Measurements from ENCODE around the gene PDE8A. TPM values are rescaled to one million over a fixed set of nuclear protein-coding genes. Genes with fewer than 3 reads are reported as not detected.

The PDE8A gene
- total RNA-seq, 1 experiment from 2014 or later, result 44.2 TPM

GRCh38 chr15:85063088-85063487 is 81.4 kb downstream of the PDE8A start:
- CTCF ChIA-PET, result no interaction called here
- Histone ChIP-seq H3K9me2 (replicated peaks; ENCODE audit: low read length) (no peaks in the 10 kb centered on the region), H3K79me2 (ENCODE audit: low read length) (peaks cover 67% of the 10 kb centered on the region), H2AFZ (ENCODE audit: low read length) (no peak overlapping the region), H3K36me3 (ENCODE audit: low read depth, low read length) (peaks cover 13% of the 10 kb centered on the region; the same call in 1 of the 2 replicates), H3K9me3 (ENCODE audit: low read length) (no peaks in the 10 kb centered on the region), H3K27ac (ENCODE audit: low read length) (no peak overlapping the region), H3K4me1 (ENCODE audit: insufficient read depth, low read length) (no peaks in the 10 kb centered on the region), H3K9ac (ENCODE audit: low read length) (no peak overlapping the region), H4K20me1 (ENCODE audit: low read length) (no peaks in the 10 kb centered on the region; the same call in 1 of the 2 replicates), H3K4me3 (ENCODE audit: low read length) (no peak overlapping the region), H3K4me2 (ENCODE audit: low read length) (no peak overlapping the region), H3F3A (ENCODE audit: low read length, unreplicated experiment) (no peaks in the 10 kb centered on the region), H3K27me3 (ENCODE audit: low read length) (no peaks in the 10 kb centered on the region)
- intact Hi-C loops (cut with micrococcal nuclease), result no loop called here
- TF ChIP-seq EZH2phosphoT487 (IDR thresholded peaks at IDR 0.05; ENCODE audit: borderline replicate concordance, low read length), result no peak
- no peak for TF ChIP-seq CTCF (conservative IDR thresholded peaks at IDR 0.05; ENCODE audit: low read depth, low read length)
- TF ChIP-seq EZH2 (IDR thresholded peaks at IDR 0.05; ENCODE audit: low read length, unreplicated experiment), result no peak
- POLR2A ChIA-PET (ENCODE audit: unreplicated experiment), result no interaction called here
- no peak for ATAC-seq
- DNase-seq, result no peak
- BruUV-seq (replicated peaks), result no TSS peak

GRCh38 chr15:85063522-85064079 is 81.9 kb downstream of the PDE8A start:
- no peaks in the 10 kb centered on the region for H3K27me3 ChIP-seq (ENCODE audit: low read length)
- no peak overlapping the region for H3K4me3 ChIP-seq (ENCODE audit: low read length)
- POLR2A ChIA-PET (ENCODE audit: unreplicated experiment), result no interaction called here
- peaks cover 13% of the 10 kb centered on the region; the same call in 1 of the 2 replicates for H3K36me3 ChIP-seq (ENCODE audit: low read depth, low read length)
- ATAC-seq, result no peak
- no peak overlapping the region for H3K9ac ChIP-seq (ENCODE audit: low read length)
- H3K9me2 ChIP-seq (replicated peaks; ENCODE audit: low read length), result no peaks in the 10 kb centered on the region
- H3K9me3 ChIP-seq (ENCODE audit: low read length), result no peaks in the 10 kb centered on the region
- no peaks in the 10 kb centered on the region; the same call in 1 of the 2 replicates for H4K20me1 ChIP-seq (ENCODE audit: low read length)
- no peaks in the 10 kb centered on the region for H3K4me1 ChIP-seq (ENCODE audit: insufficient read depth, low read length)
- intact Hi-C loops (cut with micrococcal nuclease), result no loop called here
- no peak overlapping the region for H2AFZ ChIP-seq (ENCODE audit: low read length)
- no peak overlapping the region for H3K27ac ChIP-seq (ENCODE audit: low read length)
- CTCF ChIA-PET, result no interaction called here
- no peak for DNase-seq
- no peak for TF ChIP-seq EZH2phosphoT487 (IDR thresholded peaks at IDR 0.05; ENCODE audit: borderline replicate concordance, low read length)
- no peak for TF ChIP-seq CTCF (conservative IDR thresholded peaks at IDR 0.05; ENCODE audit: low read depth, low read length)
- TF ChIP-seq EZH2 (IDR thresholded peaks at IDR 0.05; ENCODE audit: low read length, unreplicated experiment), result no peak
- no TSS peak for BruUV-seq (replicated peaks)
- H3K4me2 ChIP-seq (ENCODE audit: low read length), result no peak overlapping the region
- no peaks in the 10 kb centered on the region for H3F3A ChIP-seq (ENCODE audit: low read length, unreplicated experiment)
- H3K79me2 ChIP-seq (ENCODE audit: low read length), result peaks cover 62% of the 10 kb centered on the region

- no TSS peak for BruUV-seq (replicated peaks)
- Histone ChIP-seq H3K9me2 (replicated peaks; ENCODE audit: low read length) (no peaks in the 10 kb centered on the region), H3F3A (ENCODE audit: low read length, unreplicated experiment) (no peaks in the 10 kb centered on the region), H3K36me3 (ENCODE audit: low read depth, low read length) (peaks cover 13% of the 10 kb centered on the region; the same call in 1 of the 2 replicates), H3K4me1 (ENCODE audit: insufficient read depth, low read length) (no peaks in the 10 kb centered on the region), H3K9ac (ENCODE audit: low read length) (no peak overlapping the region), H3K27ac (ENCODE audit: low read length) (no peak overlapping the region), H2AFZ (ENCODE audit: low read length) (no peak overlapping the region), H3K79me2 (ENCODE audit: low read length) (peaks cover 51% of the 10 kb centered on the region), H4K20me1 (ENCODE audit: low read length) (no peaks in the 10 kb centered on the region; the same call in 1 of the 2 replicates), H3K27me3 (ENCODE audit: low read length) (no peaks in the 10 kb centered on the region), H3K4me3 (ENCODE audit: low read length) (no peak overlapping the region), H3K9me3 (ENCODE audit: low read length) (no peaks in the 10 kb centered on the region), H3K4me2 (ENCODE audit: low read length) (no peak overlapping the region)
- intact Hi-C loops (cut with micrococcal nuclease), result no loop called here
- ATAC-seq (no peak), DNase-seq (no peak)
- ChIA-PET CTCF (no interaction called here), POLR2A (ENCODE audit: unreplicated experiment) (no interaction called here)
- no peak for TF ChIP-seq EZH2phosphoT487 (IDR thresholded peaks at IDR 0.05; ENCODE audit: borderline replicate concordance, low read length)
- no peak for TF ChIP-seq EZH2 (IDR thresholded peaks at IDR 0.05; ENCODE audit: low read length, unreplicated experiment)
Observed at GRCh38 chr15:85064710-85065109, 83.1 kb downstream of the PDE8A start.

Measured in PC-3 (cell line).